SK-N-SH (cell line): ENCODE results near the gene ANKRD33B. TPM values are rescaled to one million over a fixed set of nuclear protein-coding genes. Genes with fewer than 3 reads are reported as not detected.
A peak's percentile ranks its signal among the peaks of the same experiment; 100 is the strongest.

Experiments used
- CTCF ChIA-PET: fragments of 300-600, 350-600 bp; formaldehyde crosslinking; extraction: SDS; loops from one replicate; lab custom pipeline; 2021; lab: Yijun Ruan, JAX
- POLR2A ChIA-PET: fragments of 350-600 bp; sonication (Branson Sonifier 250); formaldehyde crosslinking; extraction: SDS; loops from one replicate; lab custom pipeline; 2020; ENCODE audit warnings: antibody characterized with exemption, inconsistent platforms; lab: Yijun Ruan, JAX
- DNase-seq: peaks from one replicate; pipeline ENCODE4 v3.0.0; 2012
- H2AFZ ChIP-seq: fragments of 200-600 bp; sonication (generic); 2 replicates; pipeline ENCODE4 v1.8.1; 2016; ENCODE audit warnings: antibody characterized with exemption, mild to moderate bottlenecking, low read depth
- H3F3A ChIP-seq: fragments of 200-600 bp; sonication (generic); replicated peaks from 2 replicates; pipeline ENCODE3; 2016; ENCODE audit warnings: antibody characterized with exemption, mild to moderate bottlenecking; ENCODE audit not compliant: insufficient read depth
- H3K27ac ChIP-seq, 2 experiments: fragments of 200-500 bp in 1 of 2; fragments of 200-600 bp in 1 of 2; sonication (Bioruptor generic) in 1 of 2; sonication (generic), shearing (Covaris generic) in 1 of 2; 2 replicates each; pipeline versions ENCODE4 v1.5.1 to v1.6.1; 2014 to 2016; ENCODE audit warnings: low read depth in 2 of 2, inconsistent platforms in 1 of 2, low read length in 1 of 2, mild to moderate bottlenecking in 1 of 2, mixed read lengths in 1 of 2
- H3K27me3 ChIP-seq: fragments of 200-600 bp; sonication (generic), shearing (Covaris generic); 2 replicates; pipeline ENCODE4 v1.6.1; 2016; ENCODE audit warnings: mixed run types; ENCODE audit not compliant: insufficient read depth
- H3K36me3 ChIP-seq, 2 experiments: fragments of 200-500 bp in 1 of 2; fragments of 200-600 bp in 1 of 2; sonication (Bioruptor generic) in 1 of 2; sonication (generic) in 1 of 2; replicated peaks in 1 of 2; 2 replicates each; pipeline versions ENCODE3 to v1.5.1; 2014 to 2016; ENCODE audit warnings: low read length in 1 of 2, mild to moderate bottlenecking in 1 of 2; ENCODE audit not compliant: insufficient read depth in 2 of 2, control insufficient read depth in 1 of 2
- H3K4me1 ChIP-seq, 2 experiments: fragments of 200-500 bp in 1 of 2; fragments of 200-600 bp in 1 of 2; sonication (Bioruptor generic) in 1 of 2; sonication (generic), shearing (Covaris generic) in 1 of 2; 2 replicates each; pipeline versions ENCODE4 v1.5.1 to v1.6.1; 2014 to 2016; ENCODE audit warnings: low read depth in 1 of 2, low read length in 1 of 2, mixed run types in 1 of 2; ENCODE audit not compliant: insufficient read depth in 2 of 2, control insufficient read depth in 1 of 2
- H3K4me2 ChIP-seq: fragments of 200-600 bp; sonication (generic), shearing (Covaris generic); 2 replicates; pipeline ENCODE4 v1.6.1; 2017; ENCODE audit warnings: mixed run types
- H3K4me3 ChIP-seq, 2 experiments: fragments of 200-500 bp in 1 of 2; fragments of 200-600 bp in 1 of 2; sonication (Bioruptor generic) in 1 of 2; sonication (generic), shearing (Covaris generic) in 1 of 2; 2 replicates each; pipeline versions ENCODE4 v1.5.1 to v1.8.1; 2014 to 2016; ENCODE audit warnings: low read depth in 2 of 2, inconsistent platforms in 1 of 2, low read length in 1 of 2, mild to moderate bottlenecking in 1 of 2, mixed read lengths in 1 of 2, moderate library complexity in 1 of 2
- H3K79me2 ChIP-seq: fragments of 200-600 bp; sonication (generic); 2 replicates; pipeline ENCODE4 v1.8.1; 2017; ENCODE audit warnings: mild to moderate bottlenecking; ENCODE audit not compliant: insufficient read depth
- H3K9ac ChIP-seq: fragments of 200-600 bp; sonication (generic); 2 replicates; pipeline ENCODE4 v1.6.1; 2017; ENCODE audit warnings: mixed run types
- H3K9me2 ChIP-seq: fragments of 200-600 bp; sonication (generic); 2 replicates; pipeline ENCODE4 v1.6.1; 2017; ENCODE audit warnings: mixed run types
- H3K9me3 ChIP-seq: fragments of 200-600 bp; sonication (generic); 2 replicates; pipeline ENCODE4 v1.6.1; 2017; ENCODE audit warnings: mixed run types, mild to moderate bottlenecking, moderate library complexity
- H4K20me1 ChIP-seq: fragments of 200-600 bp; sonication (generic); 2 replicates; pipeline ENCODE4 v1.6.1; 2017; ENCODE audit warnings: mild to moderate bottlenecking, mixed run types; ENCODE audit not compliant: insufficient read depth
- EP300 ChIP-seq, 2 experiments: IDR thresholded peaks; 2 replicates each; pipeline versions ENCODE4 v1.4.0 to v1.6.1; 2012; ENCODE audit warnings: borderline replicate concordance in 1 of 2, low read depth in 1 of 2, low read length in 1 of 2
- EZH2phosphoT487 ChIP-seq: fragments of 200-600 bp; sonication (generic); IDR thresholded peaks from 2 replicates; pipeline ENCODE4 v1.6.1; 2017; ENCODE audit warnings: low read depth, mixed run types, mild to moderate bottlenecking, antibody characterized with exemption, moderate library complexity, borderline replicate concordance
- FOSL2 ChIP-seq: IDR thresholded peaks from 2 replicates; pipeline ENCODE4 v1.4.0; 2012; ENCODE audit warnings: low read depth, mild to moderate bottlenecking, moderate library complexity, borderline replicate concordance
- GABPA ChIP-seq: IDR thresholded peaks from 2 replicates; pipeline ENCODE4 v1.4.0; 2012; ENCODE audit warnings: low read depth, mild to moderate bottlenecking
- GATA2 ChIP-seq: sonication (generic); formaldehyde crosslinking; IDR thresholded peaks from 2 replicates; pipeline ENCODE4 v1.5.0; 2020; ENCODE audit warnings: mild to moderate bottlenecking, missing genetic modification reagents
- JUND ChIP-seq: IDR thresholded peaks from 2 replicates; pipeline ENCODE4 v1.4.0; 2012
- MEF2A ChIP-seq: IDR thresholded peaks from 2 replicates; pipeline ENCODE4 v1.4.0; 2012; ENCODE audit warnings: low read depth, borderline replicate concordance
- MXI1 ChIP-seq: IDR thresholded peaks from 2 replicates; pipeline ENCODE4 v1.6.1; 2012; ENCODE audit warnings: mild to moderate bottlenecking, low read depth, low read length, improper control_type of control experiment
- NFIC ChIP-seq: IDR thresholded peaks from 2 replicates; pipeline ENCODE4 v1.4.0; 2012; ENCODE audit warnings: borderline replicate concordance
- NRF1 ChIP-seq: IDR thresholded peaks from 2 replicates; pipeline ENCODE4 v1.6.1; 2012; ENCODE audit warnings: low read depth, mild to moderate bottlenecking, low read length
- POLR2AphosphoS5 ChIP-seq: IDR thresholded peaks from 2 replicates; pipeline ENCODE4 v1.6.1; 2012; ENCODE audit warnings: low read depth, low read length
- RAD21 ChIP-seq: IDR thresholded peaks from 2 replicates; pipeline ENCODE4 v1.6.1; 2012; ENCODE audit warnings: mild to moderate bottlenecking, low read length
- RXRA ChIP-seq: IDR thresholded peaks from 2 replicates; pipeline ENCODE4 v1.4.0; 2012; ENCODE audit warnings: low read depth, mild to moderate bottlenecking, borderline replicate concordance
- SIN3A ChIP-seq: IDR thresholded peaks from 2 replicates; pipeline ENCODE4 v1.6.1; 2012; ENCODE audit warnings: low read depth, mild to moderate bottlenecking, low read length, moderate library complexity, borderline replicate concordance
- TAF1 ChIP-seq: IDR thresholded peaks from 2 replicates; pipeline ENCODE4 v1.6.1; 2012; ENCODE audit warnings: low read depth, mild to moderate bottlenecking, low read length, moderate library complexity, borderline replicate concordance
- TEAD4 ChIP-seq: IDR thresholded peaks from 2 replicates; pipeline ENCODE4 v1.4.0; 2012; ENCODE audit warnings: mild to moderate bottlenecking, borderline replicate concordance; ENCODE audit not compliant: insufficient read depth
- YY1 ChIP-seq: IDR thresholded peaks from 2 replicates; pipeline ENCODE4 v1.4.0; 2012; ENCODE audit warnings: low read depth, mild to moderate bottlenecking
- WGBS: methylation state at CpG from one replicate; pipeline ENCODE4 v1.1.6; 2017; ENCODE audit warnings: low lambda C conversion rate; 5-methylcytosine and 5-hydroxymethylcytosine counted together
- polyA plus RNA-seq, 3 experiments: library from polyadenylated mRNA; depleted of rRNA; stranded (reverse); fragments of >200 nt; gene quantifications; 2 replicates each; pipeline ENCODE4 v1.2.3, GENCODE V29; 2012
- TF ChIP-seq, protein P1 (sequence below): fragments of 150-350 bp; IDR thresholded peaks from 2 replicates; pipeline ENCODE4 v1.6.1; 2017; ENCODE audit warnings: antibody characterized with exemption, low read length, low read depth, borderline replicate concordance
- TF ChIP-seq, protein P2 (sequence below): IDR thresholded peaks from 2 replicates; pipeline ENCODE4 v1.4.0; 2012; ENCODE audit warnings: low read depth, borderline replicate concordance
- TF ChIP-seq, protein P3 (sequence below): IDR thresholded peaks from 2 replicates; pipeline ENCODE4 v1.4.0; 2012; ENCODE audit warnings: low read depth, borderline replicate concordance
- TF ChIP-seq, protein P4 (sequence below): IDR thresholded peaks from 2 replicates; pipeline ENCODE4 v1.4.0; 2012; ENCODE audit warnings: low read depth

The ANKRD33B gene
- polyA plus RNA-seq, 1 of the 3 experiments (the other 2 are of a cell fraction), result 1.8 TPM

DNA sequence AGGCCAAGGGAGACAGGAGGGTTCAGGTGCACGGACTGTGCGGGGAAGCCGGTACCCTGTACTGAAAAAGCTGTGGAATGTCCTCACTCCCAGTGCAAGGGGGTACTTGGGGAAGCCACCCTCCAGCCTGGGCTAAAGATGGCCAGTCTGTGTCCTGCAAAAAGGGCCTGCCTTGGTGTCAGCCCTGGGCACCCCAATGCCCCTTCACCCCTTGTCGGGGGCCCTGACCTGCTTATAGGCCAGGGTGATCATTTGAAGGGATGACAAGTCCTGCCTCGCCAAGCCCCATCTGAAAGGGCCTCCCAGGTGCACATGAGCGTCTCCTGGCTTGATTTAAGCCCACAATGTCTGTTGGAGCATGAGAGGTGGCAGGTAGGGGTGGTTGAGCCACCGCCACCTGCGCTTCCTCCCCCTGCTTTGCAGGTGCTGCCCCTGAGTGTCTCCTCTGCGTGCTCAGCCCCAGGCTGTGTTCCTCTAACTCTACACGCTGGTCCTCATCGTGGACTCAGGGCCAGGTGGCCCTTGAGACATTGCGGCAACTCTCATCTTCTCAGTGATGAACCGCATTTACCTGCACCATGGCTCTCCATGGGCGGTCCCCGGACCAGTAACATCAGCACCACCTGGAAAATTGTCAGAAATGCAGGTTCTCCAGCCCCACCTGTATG lies 97.0 kb downstream of the ANKRD33B start (continued):
- no peak for TF ChIP-seq EZH2phosphoT487
- TF ChIP-seq, all 33 proteins: peak for 0

DNA sequence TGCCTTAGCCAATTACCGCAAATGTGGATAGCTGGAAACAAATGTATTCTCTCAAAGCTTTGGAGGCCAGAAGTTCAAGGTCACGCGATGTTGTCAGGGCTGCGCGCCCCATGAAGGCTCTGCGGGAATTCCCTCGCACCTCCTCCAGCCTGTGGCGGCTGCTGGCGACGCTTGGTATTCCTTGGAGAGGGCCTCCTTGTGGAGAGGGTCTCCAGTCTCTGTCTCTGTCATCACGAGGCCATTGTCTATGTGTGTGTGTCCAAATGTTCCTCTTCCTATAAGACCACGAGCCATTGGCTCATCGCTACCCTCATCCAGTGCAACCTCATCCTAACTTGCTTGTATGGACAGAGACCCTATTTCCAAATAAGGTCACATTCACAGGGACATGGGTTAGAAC lies 97.5 kb downstream of the ANKRD33B start:
- TF ChIP-seq YY1, result no peak
- TF ChIP-seq POLR2AphosphoS5, result no peak
- TF ChIP-seq GABPA, result no peak
- TF ChIP-seq TAF1, result no peak
- TF ChIP-seq FOSL2, result no peak
- TF ChIP-seq MXI1, result no peak
- TF ChIP-seq TEAD4, result no peak
- no peak for TF ChIP-seq NRF1
- no peak for TF ChIP-seq GATA2 (CRISPR knock-in tag)
- no peak for TF ChIP-seq EP300 (IDR thresholded peaks at IDR 0.05; ENCODE audit: borderline replicate concordance in 1 of 2, low read depth in 1 of 2, low read length in 1 of 2)
- no peak for TF ChIP-seq RXRA
- Histone ChIP-seq H3K9ac (no peak overlapping the region), H3K27me3 (no peaks in the 10 kb centered on the region), H4K20me1 (no peaks in the 10 kb centered on the region), H3K4me2 (no peak overlapping the region), H3K4me1 (peaks cover 7 to 45% of the 10 kb centered on the region in 2 experiments; a peak in 3 of 4 replicates), H3K27ac (no peak overlapping the region), H3K9me2 (no peaks in the 10 kb centered on the region), H3K36me3 (peaks cover 0 to 5% of the 10 kb centered on the region in 2 experiments), H2AFZ (no peak overlapping the region), H3K4me3 (no peak overlapping the region), H3K79me2 (no peaks in the 10 kb centered on the region), H3F3A (peaks cover 6% of the 10 kb centered on the region), H3K9me3 (no peaks in the 10 kb centered on the region)
- ChIA-PET POLR2A (no interaction called here), CTCF (interaction anchor here (1.2 to 1.7 kb wide), 2 partner anchors 14 to 377 kb away, joined by 3 to 4 read pairs; no protein-coding TSS in a partner anchor)
- no peak for DNase-seq
- 90% methylated on average over 6 of the region's 13 CpGs for WGBS

DNA sequence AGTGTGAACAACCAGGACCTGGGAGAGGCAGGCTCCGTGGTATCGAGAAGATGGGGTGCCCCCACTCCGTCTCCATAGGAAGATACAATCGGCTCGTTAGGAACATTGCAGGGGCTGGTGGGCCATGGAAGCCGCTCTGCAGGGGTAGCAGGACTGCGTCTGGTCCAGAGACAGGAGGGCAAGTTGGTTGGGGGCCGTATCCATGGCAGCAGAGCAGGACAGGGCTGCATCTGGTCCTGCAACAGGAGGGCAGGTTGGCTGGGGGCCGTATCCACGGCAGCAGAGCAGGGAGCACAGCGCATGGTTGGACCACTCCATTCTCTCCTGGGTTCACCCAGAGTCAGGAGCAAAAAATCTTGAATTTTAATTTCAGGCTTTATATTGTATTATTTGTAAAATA lies 98.2 kb downstream of the ANKRD33B start:
- Histone ChIP-seq H3K4me1 (peaks cover 7 to 50% of the 10 kb centered on the region in 2 experiments; a peak in 3 of 4 replicates), H3K4me3 (no peak overlapping the region), H3K36me3 (peaks cover 0 to 5% of the 10 kb centered on the region in 2 experiments), H3K27ac (no peak overlapping the region; a peak in 1 of 4 replicates), H3K9me3 (no peaks in the 10 kb centered on the region), H3F3A (peaks cover 6% of the 10 kb centered on the region), H3K79me2 (no peaks in the 10 kb centered on the region), H3K27me3 (no peaks in the 10 kb centered on the region), H4K20me1 (no peaks in the 10 kb centered on the region), H3K9me2 (no peaks in the 10 kb centered on the region), H3K4me2 (no peak overlapping the region), H2AFZ (no peak overlapping the region), H3K9ac (no peak overlapping the region)
- CTCF ChIA-PET, result interaction anchor here (1.7 kb wide), 1 partner anchor 378 kb away, joined by 4 read pairs; no protein-coding TSS in a partner anchor
- POLR2A ChIA-PET, result no interaction called here
- DNase-seq, result peak; percentile 54
- 89% methylated on average over 6 of the region's 11 CpGs for WGBS
- TF ChIP-seq, protein P1, sequence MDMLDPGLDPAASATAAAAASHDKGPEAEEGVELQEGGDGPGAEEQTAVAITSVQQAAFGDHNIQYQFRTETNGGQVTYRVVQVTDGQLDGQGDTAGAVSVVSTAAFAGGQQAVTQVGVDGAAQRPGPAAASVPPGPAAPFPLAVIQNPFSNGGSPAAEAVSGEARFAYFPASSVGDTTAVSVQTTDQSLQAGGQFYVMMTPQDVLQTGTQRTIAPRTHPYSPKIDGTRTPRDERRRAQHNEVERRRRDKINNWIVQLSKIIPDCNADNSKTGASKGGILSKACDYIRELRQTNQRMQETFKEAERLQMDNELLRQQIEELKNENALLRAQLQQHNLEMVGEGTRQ, result no peak
- TF ChIP-seq RXRA (no peak), YY1 (no peak), TAF1 (no peak), EP300 (IDR thresholded peaks at IDR 0.05; ENCODE audit: borderline replicate concordance in 1 of 2, low read depth in 1 of 2, low read length in 1 of 2) (no peak), RAD21 (no peak), NFIC (no peak), MEF2A (no peak), JUND (no peak), SIN3A (no peak)
- TF ChIP-seq, protein P2, sequence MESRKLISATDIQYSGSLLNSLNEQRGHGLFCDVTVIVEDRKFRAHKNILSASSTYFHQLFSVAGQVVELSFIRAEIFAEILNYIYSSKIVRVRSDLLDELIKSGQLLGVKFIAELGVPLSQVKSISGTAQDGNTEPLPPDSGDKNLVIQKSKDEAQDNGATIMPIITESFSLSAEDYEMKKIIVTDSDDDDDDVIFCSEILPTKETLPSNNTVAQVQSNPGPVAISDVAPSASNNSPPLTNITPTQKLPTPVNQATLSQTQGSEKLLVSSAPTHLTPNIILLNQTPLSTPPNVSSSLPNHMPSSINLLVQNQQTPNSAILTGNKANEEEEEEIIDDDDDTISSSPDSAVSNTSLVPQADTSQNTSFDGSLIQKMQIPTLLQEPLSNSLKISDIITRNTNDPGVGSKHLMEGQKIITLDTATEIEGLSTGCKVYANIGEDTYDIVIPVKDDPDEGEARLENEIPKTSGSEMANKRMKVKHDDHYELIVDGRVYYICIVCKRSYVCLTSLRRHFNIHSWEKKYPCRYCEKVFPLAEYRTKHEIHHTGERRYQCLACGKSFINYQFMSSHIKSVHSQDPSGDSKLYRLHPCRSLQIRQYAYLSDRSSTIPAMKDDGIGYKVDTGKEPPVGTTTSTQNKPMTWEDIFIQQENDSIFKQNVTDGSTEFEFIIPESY, result no peak
- TF ChIP-seq, protein P3, sequence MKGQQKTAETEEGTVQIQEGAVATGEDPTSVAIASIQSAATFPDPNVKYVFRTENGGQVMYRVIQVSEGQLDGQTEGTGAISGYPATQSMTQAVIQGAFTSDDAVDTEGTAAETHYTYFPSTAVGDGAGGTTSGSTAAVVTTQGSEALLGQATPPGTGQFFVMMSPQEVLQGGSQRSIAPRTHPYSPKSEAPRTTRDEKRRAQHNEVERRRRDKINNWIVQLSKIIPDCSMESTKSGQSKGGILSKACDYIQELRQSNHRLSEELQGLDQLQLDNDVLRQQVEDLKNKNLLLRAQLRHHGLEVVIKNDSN, result no peak
- TF ChIP-seq, protein P4, sequence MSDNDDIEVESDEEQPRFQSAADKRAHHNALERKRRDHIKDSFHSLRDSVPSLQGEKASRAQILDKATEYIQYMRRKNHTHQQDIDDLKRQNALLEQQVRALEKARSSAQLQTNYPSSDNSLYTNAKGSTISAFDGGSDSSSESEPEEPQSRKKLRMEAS, result no peak
